Measurements from ENCODE around the gene ARPC1B. TPM values are rescaled to one million over a fixed set of nuclear protein-coding genes. Genes with fewer than 3 reads are reported as not detected.
A peak's percentile ranks its signal among the peaks of the same experiment; 100 is the strongest.

The ARPC1B gene
- total and polyA plus RNA-seq, 9 of the 15 experiments (the other 6 are each of a cell fraction or from before 2014, with no cell fraction given) = 6.7 to 357 (median 211) TPM

GRCh38 chr7:99325592-99326407 lies 48.7 kb upstream of the ARPC1B start, which contains the start of gene ARPC1A (continued):
- TF ChIP-seq AFF1 (IDR thresholded peaks at IDR 0.05; ENCODE audit: low read depth in 1 of 2, partially characterized antibody in 2 of 2) (peak in 1 of 2 experiments; percentile 16), HSF4 (CRISPR knock-in tag; IDR thresholded peaks at IDR 0.05; ENCODE audit: borderline replicate concordance) (no peak), GABPA (tag; conservative IDR thresholded peaks at IDR 0.05; ENCODE audit: low read depth) (peak; percentile 87), TCFL5 (CRISPR knock-in tag; conservative IDR thresholded peaks at IDR 0.05) (no peak), BHLHE40 (IDR thresholded peaks at IDR 0.05; ENCODE audit: low read length) (peak; percentile 6; the same call in 1 of the 2 replicates), SMARCB1 (IDR thresholded peaks at IDR 0.05; ENCODE audit: insufficient read length, low read depth) (no peak), TAF9B (IDR thresholded peaks at IDR 0.05; ENCODE audit: partially characterized antibody) (no peak), HNRNPH1 (optimal IDR thresholded peaks at IDR 0.05; ENCODE audit: low read depth, low read length) (no peak), ILF3 (IDR thresholded peaks at IDR 0.05; ENCODE audit: borderline replicate concordance) (no peak), ZNF584 (CRISPR knock-in tag; IDR thresholded peaks at IDR 0.05; ENCODE audit: low read depth) (no peak), RB1 (IDR thresholded peaks at IDR 0.05; ENCODE audit: low read depth) (peak; percentile 93), KHSRP (IDR thresholded peaks at IDR 0.05) (no peak), NFE2L1 (tag; IDR thresholded peaks at IDR 0.05; ENCODE audit: borderline replicate concordance, low read depth) (no peak)

All from K562 (cell line).